Endodermal cell (in vitro differentiated cells): ENCODE data around the gene ATOH8. TPM values are rescaled to one million over a fixed set of nuclear protein-coding genes. Genes with fewer than 3 reads are reported as not detected.

Source experiments
- DNase-seq: peaks from one replicate; pipeline ENCODE4 v3.0.0-alpha.2; 2017
- H3K27ac ChIP-seq: 2 replicates; pipeline ENCODE4 v1.5.1; 2013; ENCODE audit warnings: mild to moderate bottlenecking, low read depth, low read length, moderate library complexity
- H3K27me3 ChIP-seq: 2 replicates; pipeline ENCODE4 v1.6.1; 2013; ENCODE audit warnings: mild to moderate bottlenecking, low read length, moderate library complexity; ENCODE audit not compliant: insufficient read depth, control insufficient read depth, poor library complexity, severe bottlenecking
- H3K36me3 ChIP-seq: 2 replicates; pipeline ENCODE4 v1.7.0; 2013; ENCODE audit warnings: mild to moderate bottlenecking, low read length, moderate library complexity; ENCODE audit not compliant: control insufficient read depth, insufficient read depth
- H3K4me1 ChIP-seq: one replicate; pipeline ENCODE4 v1.7.0; 2013; ENCODE audit warnings: low read length; ENCODE audit not compliant: control insufficient read depth, insufficient read depth
- H3K4me3 ChIP-seq: 2 replicates; pipeline ENCODE4 v1.5.1; 2013; ENCODE audit warnings: mild to moderate bottlenecking, low read length, moderate library complexity
- H3K9ac ChIP-seq: 2 replicates; pipeline ENCODE4 v1.6.1; 2013; ENCODE audit warnings: mild to moderate bottlenecking, low read length, moderate library complexity; ENCODE audit not compliant: poor library complexity, severe bottlenecking; ENCODE audit errors: extremely low read depth
- H3K9me3 ChIP-seq: 2 replicates; pipeline ENCODE4 v1.6.1; 2013; ENCODE audit warnings: mild to moderate bottlenecking, low read length, moderate library complexity; ENCODE audit not compliant: control insufficient read depth
- H3K27ac Mint-ChIP-seq: 2 replicates; pipeline ENCODE4 v1.8.0; 2020; ENCODE audit warnings: mixed read lengths
- H3K27me3 Mint-ChIP-seq: 2 replicates; pipeline ENCODE4 v1.8.0; 2021; ENCODE audit warnings: mild to moderate bottlenecking, mixed read lengths; ENCODE audit not compliant: insufficient read depth
- H3K36me3 Mint-ChIP-seq: 2 replicates; pipeline ENCODE4 v1.8.0; 2020; ENCODE audit warnings: low read depth, mixed read lengths
- H3K4me1 Mint-ChIP-seq: 2 replicates; pipeline ENCODE4 v1.8.0; 2020; ENCODE audit warnings: mixed read lengths
- H3K4me3 Mint-ChIP-seq: 2 replicates; pipeline ENCODE4 v1.8.0; 2020; ENCODE audit warnings: mild to moderate bottlenecking, moderate library complexity, mixed read lengths
- H3K9me3 Mint-ChIP-seq: 2 replicates; pipeline ENCODE4 v1.8.0; 2020; ENCODE audit warnings: mild to moderate bottlenecking, mixed read lengths
- CTCF ChIP-seq: fragments of 200-600 bp; sonication (generic); conservative IDR thresholded peaks from 2 replicates; pipeline ENCODE4 v1.5.0; 2021; ENCODE audit warnings: antibody characterized with exemption, mild to moderate bottlenecking
- WGBS, 2 experiments: methylation state at CpG; one replicate each; pipeline versions ENCODE4 v1.1.5 to v1.1.7; 2013; ENCODE audit warnings: missing lambda C conversion rate in 2 of 2, mixed read lengths in 1 of 2; ENCODE audit not compliant: insufficient coverage in 1 of 2, insufficient read length in 1 of 2; 5-methylcytosine and 5-hydroxymethylcytosine counted together
- long read RNA-seq, 4 experiments: library from polyadenylated mRNA in 2 of 4; library from RNA in 1 of 4; library from capped mRNA in 1 of 4; stranded (forward) in 3 of 4; unstranded in 1 of 4; transcript quantifications; one replicate each; pipeline ENCODE4 v2.0.0, GENCODE V29; 2020 to 2021; ENCODE audit warnings: inconsistent platforms in 1 of 4
- polyA plus RNA-seq, 2 experiments: library from polyadenylated mRNA; stranded (reverse); fragments of 50-300 nt; gene quantifications; one replicate each; pipeline ENCODE4 v1.2.3, GENCODE V29; 2013
- total RNA-seq, 2 donors: library from RNA; stranded (reverse); fragmentation: NEBNext Ultra II Directional in 1 of 2; extraction: Animal tissue kit (Norgen Biotek cat#: 25700) in 1 of 2; gene quantifications; 2 replicates in 1 of 2; 3 replicates in 1 of 2; pipeline ENCODE4 v1.2.1, GENCODE V29; 2021

ATOH8 gene
- 1 to 10 TPM; 1.3 to 1.6 TPM for total RNA-seq
- 6.6 TPM for polyA plus RNA-seq (2013, experiment 1 of 2)
- 8.9 TPM for polyA plus RNA-seq (2013, experiment 2 of 2)
- long read RNA-seq, experiment 1, partial matches to known transcripts = 0 of 2 reads
- long read RNA-seq, experiment 1, other reads (novel, unspliced or antisense) = 0 of 2 reads
- long read RNA-seq, experiment 2 = 0 reads
- long read RNA-seq, experiment 3, partial matches to known transcripts = 0 of 3 reads
- long read RNA-seq, experiment 3, other reads (novel, unspliced or antisense) = 0 of 3 reads
- long read RNA-seq, experiment 4 = 0 reads

GRCh38 chr2:85753525-85754312 is at the start of gene ATOH8:
ATOH8 (plus strand) TSS chr2:85753991; CDS start chr2:85754190, 199 bp downstream.
- peak within 1 kb of the TSS; percentile 76 for H3K4me3 ChIP-seq
- Mint-ChIP-seq H3K4me3 (peak within 1 kb of the TSS; percentile 66), H3K9me3 (no peaks in the 10 kb centered on the region), H3K27ac (no peak within 1 kb of the TSS), H3K27me3 (peaks cover 84% of the 10 kb centered on the region), H3K36me3 (no peaks in the 10 kb centered on the region), H3K4me1 (peaks cover 12% of the 10 kb centered on the region)
- H3K36me3 ChIP-seq = no peaks in the 10 kb centered on the region
- peaks cover 6% of the 10 kb centered on the region for H3K4me1 ChIP-seq
- DNase-seq = peak; percentile 90
- WGBS, 2 experiments = 0% methylated on average over 28 to 81 of the region's 81 CpGs
- H3K27ac ChIP-seq = peak within 1 kb of the TSS; percentile 72
- TF ChIP-seq CTCF = no peak
- H3K9ac ChIP-seq = peak within 1 kb of the TSS; percentile 33
- peaks cover 78% of the 10 kb centered on the region for H3K27me3 ChIP-seq
- no peaks in the 10 kb centered on the region for H3K9me3 ChIP-seq

GRCh38 chr2:85704038-85704437 is 49.8 kb upstream of the ATOH8 start:
- Histone ChIP-seq H3K4me3 (no peak overlapping the region), H3K9me3 (no peaks in the 10 kb centered on the region), H3K27ac (no peak overlapping the region), H3K9ac (no peak overlapping the region), H3K4me1 (peaks cover 3% of the 10 kb centered on the region), H3K36me3 (no peaks in the 10 kb centered on the region), H3K27me3 (no peaks in the 10 kb centered on the region)
- 92% methylated on average over 3 of the region's 3 CpGs; no CpG with 5 or more reads in 1 of the 2 experiments for WGBS, 2 experiments
- Mint-ChIP-seq H3K9me3 (no peaks in the 10 kb centered on the region), H3K36me3 (no peaks in the 10 kb centered on the region), H3K27ac (no peak overlapping the region), H3K4me3 (no peak overlapping the region), H3K4me1 (peaks cover 18% of the 10 kb centered on the region), H3K27me3 (peaks cover 13% of the 10 kb centered on the region)
- no peak for DNase-seq
- no peak for TF ChIP-seq CTCF

GRCh38 chr2:85704800-85705679 is 48.8 kb upstream of the ATOH8 start:
- H3K4me3 Mint-ChIP-seq = no peak overlapping the region
- H3K9me3 Mint-ChIP-seq = no peaks in the 10 kb centered on the region
- no peaks in the 10 kb centered on the region for H3K36me3 Mint-ChIP-seq
- no peak overlapping the region for H3K4me3 ChIP-seq
- TF ChIP-seq CTCF = no peak
- DNase-seq = no peak
- no peak overlapping the region for H3K9ac ChIP-seq
- H3K9me3 ChIP-seq = no peaks in the 10 kb centered on the region
- no peaks in the 10 kb centered on the region for H3K27me3 ChIP-seq
- H3K27ac ChIP-seq = no peak overlapping the region
- H3K27ac Mint-ChIP-seq = no peak overlapping the region
- H3K27me3 Mint-ChIP-seq = peaks cover 12% of the 10 kb centered on the region
- peaks cover 19% of the 10 kb centered on the region for H3K4me1 Mint-ChIP-seq
- no peaks in the 10 kb centered on the region for H3K36me3 ChIP-seq
- WGBS, 2 experiments = 77 to 90% methylated on average over 6 to 8 of the region's 8 CpGs
- H3K4me1 ChIP-seq = peaks cover 6% of the 10 kb centered on the region
